ENCODE measurements around the gene SNTG2. TPM values are rescaled to one million over a fixed set of nuclear protein-coding genes. Genes with fewer than 3 reads are reported as not detected.

SNTG2 gene
- total RNA-seq, 6 experiments from 2014 or later: not detected

DNA sequence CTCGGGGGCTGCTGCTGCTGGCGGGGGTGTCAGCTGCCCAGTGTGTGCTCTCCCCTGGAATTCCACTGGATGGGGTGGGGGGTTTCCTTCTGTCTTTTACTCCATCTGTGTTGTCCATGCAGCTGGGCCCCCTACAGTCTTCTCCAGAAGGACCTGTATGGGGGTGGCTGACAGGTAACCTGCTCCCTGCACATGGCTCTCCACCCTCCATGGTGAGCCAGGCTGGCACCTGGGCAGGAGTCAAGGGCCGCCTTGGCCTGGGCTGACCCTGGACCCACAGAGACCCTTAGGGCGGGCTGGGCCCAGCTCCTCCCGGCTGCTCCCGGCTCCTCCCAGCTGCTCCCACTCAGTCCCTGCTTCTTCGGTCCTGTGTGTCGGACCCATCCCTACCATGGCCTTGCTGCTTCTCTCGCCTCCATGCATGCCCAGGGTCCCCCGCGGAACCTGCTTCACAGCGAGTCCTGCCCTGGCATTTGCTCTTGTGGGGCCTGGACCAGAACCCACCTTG is 15.0 kb downstream of the SNTG2 start:
- H3K27me3 ChIP-seq: no peaks in the 10 kb centered on the region

DNA sequence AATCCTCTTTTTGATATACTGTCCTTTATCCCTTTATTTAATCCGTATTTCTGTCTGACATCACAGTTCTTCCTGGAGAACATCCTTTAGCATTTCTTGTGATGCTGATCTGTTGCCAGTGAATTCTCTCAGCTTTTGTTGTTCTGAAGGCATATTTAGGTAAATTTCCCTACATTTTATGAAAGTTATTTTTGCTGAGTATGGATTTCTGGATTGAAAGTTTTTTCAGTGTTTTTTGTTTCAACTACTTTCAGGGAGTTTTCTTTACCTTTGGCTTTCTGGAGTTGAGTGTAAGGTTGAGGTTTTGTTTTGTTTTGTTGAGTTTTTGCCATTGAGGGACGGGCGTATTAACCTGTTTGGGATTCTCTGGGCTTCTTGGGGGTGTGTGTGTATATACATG is 22.5 kb downstream of the SNTG2 start:
- ATAC-seq (no peak), DNase-seq (no peak)
- Histone ChIP-seq H3K27ac (no peak overlapping the region), H3K27me3 (no peaks in the 10 kb centered on the region), H3K36me3 (no peaks in the 10 kb centered on the region), H3K9me3 (no peaks in the 10 kb centered on the region), H3K4me1 (no peaks in the 10 kb centered on the region), H3K4me3 (no peak overlapping the region)
- TF ChIP-seq POLR2A (IDR thresholded peaks at IDR 0.05): no peak
- TF ChIP-seq, protein P1, sequence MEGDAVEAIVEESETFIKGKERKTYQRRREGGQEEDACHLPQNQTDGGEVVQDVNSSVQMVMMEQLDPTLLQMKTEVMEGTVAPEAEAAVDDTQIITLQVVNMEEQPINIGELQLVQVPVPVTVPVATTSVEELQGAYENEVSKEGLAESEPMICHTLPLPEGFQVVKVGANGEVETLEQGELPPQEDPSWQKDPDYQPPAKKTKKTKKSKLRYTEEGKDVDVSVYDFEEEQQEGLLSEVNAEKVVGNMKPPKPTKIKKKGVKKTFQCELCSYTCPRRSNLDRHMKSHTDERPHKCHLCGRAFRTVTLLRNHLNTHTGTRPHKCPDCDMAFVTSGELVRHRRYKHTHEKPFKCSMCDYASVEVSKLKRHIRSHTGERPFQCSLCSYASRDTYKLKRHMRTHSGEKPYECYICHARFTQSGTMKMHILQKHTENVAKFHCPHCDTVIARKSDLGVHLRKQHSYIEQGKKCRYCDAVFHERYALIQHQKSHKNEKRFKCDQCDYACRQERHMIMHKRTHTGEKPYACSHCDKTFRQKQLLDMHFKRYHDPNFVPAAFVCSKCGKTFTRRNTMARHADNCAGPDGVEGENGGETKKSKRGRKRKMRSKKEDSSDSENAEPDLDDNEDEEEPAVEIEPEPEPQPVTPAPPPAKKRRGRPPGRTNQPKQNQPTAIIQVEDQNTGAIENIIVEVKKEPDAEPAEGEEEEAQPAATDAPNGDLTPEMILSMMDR (IDR thresholded peaks at IDR 0.05): no peak
- intact Hi-C loops (cut with DNase I): no loop called here
- 55% methylated on average over 3 of the region's 3 CpGs for WGBS (ENCODE audit: insufficient coverage, low coverage, low lambda C conversion rate, missing lambda C conversion rate)

More for the DNA sequence above, 15.0 kb downstream of the SNTG2 start:
- intact Hi-C loops (cut with DNase I): no loop called here
- WGBS (ENCODE audit: insufficient coverage, low coverage, low lambda C conversion rate, missing lambda C conversion rate): 62% methylated on average over 3 of the region's 12 CpGs
- peak in 1 of 4 donors; percentile 35 for ATAC-seq
- TF ChIP-seq, protein P1 (IDR thresholded peaks at IDR 0.05): no peak
- no peak for TF ChIP-seq POLR2A (IDR thresholded peaks at IDR 0.05)
- peak in 1 of 3 donors; percentile 34 for DNase-seq
- no peak overlapping the region for H3K4me3 ChIP-seq
- H3K36me3 ChIP-seq: no peaks in the 10 kb centered on the region
- no peaks in the 10 kb centered on the region for H3K9me3 ChIP-seq
- no peaks in the 10 kb centered on the region for H3K4me1 ChIP-seq
- H3K27ac ChIP-seq: no peak overlapping the region

DNA sequence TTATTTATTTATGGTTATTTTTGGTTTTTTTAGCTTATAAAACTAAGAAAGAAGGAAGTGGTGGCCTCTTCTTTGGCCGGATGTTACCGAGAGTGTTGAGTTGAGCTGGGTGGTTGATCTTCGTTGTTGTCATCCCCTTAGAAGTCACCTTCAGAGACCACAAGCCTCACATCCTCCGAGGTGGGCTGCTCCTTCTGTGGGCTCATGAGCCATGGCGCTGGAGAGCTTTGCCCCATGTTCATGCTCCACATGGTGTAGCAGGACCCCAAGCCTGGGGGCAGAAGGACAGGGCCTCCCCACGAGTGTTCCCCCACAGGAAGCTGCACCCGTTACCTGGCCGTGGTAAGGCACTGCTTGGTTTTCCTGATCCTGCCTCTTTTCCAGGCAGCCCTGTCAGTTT is 23.4 kb downstream of the SNTG2 start:
- DNase-seq (no peak), ATAC-seq (no peak)
- WGBS (ENCODE audit: insufficient coverage, low coverage, low lambda C conversion rate, missing lambda C conversion rate): 22% methylated on average over 7 of the region's 8 CpGs
- H3K27me3 ChIP-seq: no peaks in the 10 kb centered on the region
- intact Hi-C loops (cut with DNase I): no loop called here
- no peak overlapping the region for H3K27ac ChIP-seq
- H3K4me3 ChIP-seq: no peak overlapping the region
- TF ChIP-seq, protein P1 (IDR thresholded peaks at IDR 0.05): no peak
- no peak for TF ChIP-seq POLR2A (IDR thresholded peaks at IDR 0.05)
- no peaks in the 10 kb centered on the region for H3K4me1 ChIP-seq
- H3K9me3 ChIP-seq: no peaks in the 10 kb centered on the region
- H3K36me3 ChIP-seq: no peaks in the 10 kb centered on the region

DNA sequence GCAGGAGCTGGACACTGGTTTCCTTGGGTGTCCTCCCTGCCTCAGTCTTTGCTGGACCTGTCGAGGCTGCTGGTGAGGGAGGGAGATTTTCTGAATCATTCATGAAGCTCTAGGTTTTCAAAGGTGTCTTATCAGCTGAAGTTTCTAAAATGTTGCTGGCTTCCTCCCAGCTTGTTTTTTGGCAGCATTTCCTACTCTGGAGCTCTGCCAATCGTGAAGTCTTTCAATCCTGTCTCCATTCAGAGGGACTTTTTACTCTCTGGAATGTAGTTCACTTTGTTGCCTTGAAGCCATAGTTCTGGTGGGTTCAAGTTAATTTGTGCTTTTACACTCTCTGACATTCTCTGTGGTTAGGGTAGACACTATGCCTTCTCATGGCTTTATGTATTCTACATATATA is 23.9 kb downstream of the SNTG2 start:
- Histone ChIP-seq H3K4me1 (no peaks in the 10 kb centered on the region), H3K27ac (no peak overlapping the region), H3K27me3 (no peaks in the 10 kb centered on the region), H3K9me3 (no peaks in the 10 kb centered on the region), H3K36me3 (no peaks in the 10 kb centered on the region), H3K4me3 (no peak overlapping the region)
- 0% methylated on average over 1 of the region's 2 CpGs for WGBS (ENCODE audit: insufficient coverage, low coverage, low lambda C conversion rate, missing lambda C conversion rate)
- ATAC-seq: peak in 1 of 4 donors; percentile 17
- TF ChIP-seq, protein P1 (IDR thresholded peaks at IDR 0.05): no peak
- TF ChIP-seq POLR2A (IDR thresholded peaks at IDR 0.05): no peak
- intact Hi-C loops (cut with DNase I): no loop called here
- no peak for DNase-seq

DNA sequence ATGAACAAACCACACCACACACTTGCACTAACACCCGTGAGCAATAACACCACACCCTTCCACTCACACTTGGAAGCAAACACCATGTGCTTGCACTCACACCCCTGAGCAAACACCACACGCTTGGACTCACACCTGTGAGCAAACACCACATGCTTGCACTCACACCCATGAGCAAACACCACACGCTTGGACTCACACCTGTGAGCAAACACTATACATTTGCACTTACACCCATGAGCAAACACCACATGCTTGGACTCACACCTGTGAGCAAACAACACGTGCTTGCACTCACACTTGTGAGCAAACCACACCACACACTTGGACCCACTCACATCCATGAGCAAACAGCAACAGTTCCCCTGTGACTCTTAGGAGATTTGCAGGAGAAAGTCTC is 24.4 kb downstream of the SNTG2 start:
- no peaks in the 10 kb centered on the region for H3K9me3 ChIP-seq
- DNase-seq (no peak), ATAC-seq (no peak)
- H3K27ac ChIP-seq: no peak overlapping the region
- WGBS (ENCODE audit: insufficient coverage, low coverage, low lambda C conversion rate, missing lambda C conversion rate): 23% methylated on average over 4 of the region's 4 CpGs
- H3K36me3 ChIP-seq: no peaks in the 10 kb centered on the region
- H3K4me1 ChIP-seq: no peaks in the 10 kb centered on the region
- H3K27me3 ChIP-seq: no peaks in the 10 kb centered on the region
- no peak for TF ChIP-seq POLR2A (IDR thresholded peaks at IDR 0.05)
- intact Hi-C loops (cut with DNase I): no loop called here
- no peak overlapping the region for H3K4me3 ChIP-seq
